Pons (tissue), 1 donor: ENCODE measurements around the gene PTPRN2.

Experiments
- DNase-seq: peaks from one replicate; pipeline ENCODE4 v3.0.0-alpha.2; 2016; ENCODE audit warnings: low spot score

The PTPRN2 gene

DNA sequence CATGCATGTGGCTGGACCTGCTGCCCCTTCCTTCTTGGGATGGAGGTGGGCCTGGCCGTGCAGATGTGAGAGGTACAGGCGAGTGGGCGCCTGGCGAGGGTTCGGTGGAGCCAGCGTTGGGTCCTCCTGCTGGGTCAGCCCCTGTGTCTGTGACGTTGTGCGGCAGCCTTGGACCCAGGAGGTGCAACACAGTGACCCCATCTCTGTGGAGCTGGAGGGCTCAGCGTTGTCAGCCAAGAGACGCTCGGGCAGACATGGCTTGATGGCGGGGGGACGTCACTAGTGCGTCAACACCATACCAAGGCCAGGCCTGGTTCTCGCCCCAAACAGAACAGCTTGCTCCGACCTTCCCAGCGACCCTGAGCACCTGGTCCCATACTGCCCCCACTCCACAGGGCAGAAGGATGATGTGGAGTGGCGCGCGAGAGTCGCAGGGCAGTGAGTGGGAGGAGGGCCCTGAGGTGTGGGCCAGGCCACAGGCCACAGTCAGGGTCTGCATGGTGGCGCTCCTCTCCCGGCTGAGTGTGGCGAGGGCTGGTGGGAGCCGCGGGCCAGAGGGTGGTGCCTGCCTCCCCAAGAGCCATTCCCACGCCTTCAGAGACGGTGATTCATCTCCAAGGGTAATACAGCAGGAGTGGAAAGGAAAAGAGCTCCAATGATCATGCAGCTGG, 1066.4 kb downstream of the PTPRN2 start:
- no peak for DNase-seq

DNA sequence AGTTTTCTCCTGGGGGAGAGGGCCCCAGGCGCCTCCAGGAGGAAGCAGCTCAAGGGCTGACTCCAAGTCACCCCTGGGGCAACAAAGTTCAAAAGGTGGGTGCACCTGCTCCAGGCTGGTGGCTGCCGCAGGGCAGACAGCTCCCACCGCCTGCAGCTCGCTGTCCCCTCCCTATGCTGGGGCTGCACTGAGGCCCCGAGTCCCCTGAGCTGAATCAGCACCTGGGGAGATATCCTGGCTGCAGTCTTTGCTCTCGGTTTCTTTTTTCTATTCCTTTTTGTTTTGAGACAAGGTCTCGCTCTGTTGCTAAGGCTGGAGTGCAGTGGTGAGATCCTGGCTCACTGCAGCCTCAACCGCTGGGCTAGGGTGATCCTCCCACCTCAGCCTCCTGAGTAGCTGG, 1067.4 kb downstream of the PTPRN2 start:
- no peak for DNase-seq

DNA sequence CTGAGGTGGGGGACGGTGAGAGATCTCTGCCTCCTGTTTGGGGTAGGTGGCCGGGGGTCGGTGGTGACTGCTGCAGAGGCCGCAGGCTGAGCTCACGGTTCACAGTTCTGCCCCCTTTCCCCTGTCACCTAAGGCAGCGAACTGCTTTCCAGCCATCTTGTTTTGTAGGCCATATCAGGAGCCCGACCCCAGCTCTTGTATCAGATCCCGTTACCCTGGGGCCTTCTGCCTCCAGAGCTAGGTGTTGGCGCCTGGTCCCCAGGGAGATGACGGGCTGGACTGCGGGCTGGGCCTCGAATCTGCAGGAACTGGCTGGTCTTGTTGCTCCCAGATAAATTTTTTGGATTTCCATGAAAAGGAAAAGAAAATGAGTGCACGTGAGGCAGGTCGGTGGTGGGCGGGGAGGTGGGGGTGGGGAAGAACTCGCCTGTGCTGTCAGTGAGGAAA, 1067.8 kb downstream of the PTPRN2 start:
- no peak for DNase-seq

DNA sequence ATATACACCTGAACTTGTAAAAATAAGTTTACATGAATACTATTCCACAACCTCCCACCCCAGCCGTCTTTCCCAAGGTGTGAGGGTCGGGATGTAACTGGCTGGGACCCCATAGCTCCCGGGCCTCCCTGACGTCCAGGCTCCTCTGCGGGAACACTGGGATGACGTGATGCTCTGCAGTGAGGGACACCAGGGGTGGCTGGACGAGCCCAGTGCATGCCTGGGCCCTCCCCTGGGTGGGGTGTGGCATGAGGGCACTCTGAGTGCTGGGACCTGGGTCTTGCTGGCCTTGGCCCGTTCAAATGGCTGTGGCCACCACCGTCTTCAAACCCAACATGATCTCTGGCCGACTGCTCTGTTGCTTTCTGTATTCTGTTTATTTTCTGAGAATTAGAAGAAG, 1068.4 kb downstream of the PTPRN2 start:
- DNase-seq: no peak

DNA sequence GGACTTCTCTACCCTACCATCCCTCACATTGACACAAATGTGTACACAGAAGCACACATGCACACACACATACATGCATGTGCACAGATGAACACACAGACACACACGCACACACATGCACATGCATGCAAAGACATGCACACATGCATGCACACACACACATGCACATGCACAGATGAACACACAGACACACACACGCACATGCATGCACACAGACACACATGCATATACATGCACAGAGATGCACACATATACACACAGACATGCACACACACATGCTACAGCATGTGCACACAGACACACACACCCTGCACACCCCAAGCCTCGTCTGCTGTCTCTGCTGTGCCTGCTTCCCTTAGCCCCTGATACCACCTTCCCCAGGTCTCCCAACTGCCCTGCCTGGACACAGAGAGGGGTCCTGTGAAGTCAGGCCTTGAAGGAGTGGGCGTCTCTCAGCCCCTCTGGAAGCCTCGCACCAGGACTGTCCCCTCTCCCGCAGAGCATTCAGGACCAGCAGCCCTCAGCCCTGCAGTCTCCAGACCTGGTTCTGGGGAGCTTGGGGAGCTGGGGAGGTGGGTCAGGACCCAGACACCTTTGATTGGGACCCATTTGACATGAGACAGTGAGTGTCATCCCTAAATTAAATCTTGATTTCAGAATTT, 1069.0 kb downstream of the PTPRN2 start:
- no peak for DNase-seq

DNA sequence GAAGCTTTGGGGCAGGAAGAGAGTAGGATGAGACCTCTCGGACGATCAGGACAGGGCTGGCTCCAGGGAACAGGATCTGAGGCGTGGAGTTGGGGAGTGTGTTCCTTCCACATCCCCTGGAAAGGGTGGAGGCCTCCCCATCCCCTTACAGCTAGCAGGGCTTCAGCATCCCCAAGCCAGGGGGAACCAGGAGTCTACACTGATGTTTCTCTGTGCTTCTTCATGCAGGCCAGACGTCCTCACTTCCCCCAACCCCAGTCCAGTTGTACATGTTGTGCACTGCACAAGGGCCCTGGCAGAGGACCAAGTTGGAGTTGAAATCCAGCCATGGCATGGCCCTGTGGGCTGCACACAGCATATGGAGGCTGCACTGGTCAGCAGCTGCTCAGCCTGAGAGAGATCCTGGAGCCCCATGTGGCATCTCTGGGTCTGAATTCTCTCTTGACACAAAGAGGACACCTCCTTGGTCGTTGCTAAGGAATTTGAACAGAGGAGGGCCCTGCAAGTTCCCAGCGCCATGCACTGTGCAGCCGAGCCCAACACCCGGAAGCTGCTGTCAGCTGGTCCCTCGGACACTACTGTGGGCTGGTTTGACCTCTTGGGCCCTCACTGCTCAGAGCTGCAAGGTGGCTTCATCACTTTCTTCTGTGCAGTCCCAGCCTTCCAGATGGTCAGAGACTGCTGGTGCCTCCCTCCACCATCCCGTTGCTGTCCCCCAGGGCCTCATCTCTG, 1069.7 kb downstream of the PTPRN2 start:
- DNase-seq: no peak

DNA sequence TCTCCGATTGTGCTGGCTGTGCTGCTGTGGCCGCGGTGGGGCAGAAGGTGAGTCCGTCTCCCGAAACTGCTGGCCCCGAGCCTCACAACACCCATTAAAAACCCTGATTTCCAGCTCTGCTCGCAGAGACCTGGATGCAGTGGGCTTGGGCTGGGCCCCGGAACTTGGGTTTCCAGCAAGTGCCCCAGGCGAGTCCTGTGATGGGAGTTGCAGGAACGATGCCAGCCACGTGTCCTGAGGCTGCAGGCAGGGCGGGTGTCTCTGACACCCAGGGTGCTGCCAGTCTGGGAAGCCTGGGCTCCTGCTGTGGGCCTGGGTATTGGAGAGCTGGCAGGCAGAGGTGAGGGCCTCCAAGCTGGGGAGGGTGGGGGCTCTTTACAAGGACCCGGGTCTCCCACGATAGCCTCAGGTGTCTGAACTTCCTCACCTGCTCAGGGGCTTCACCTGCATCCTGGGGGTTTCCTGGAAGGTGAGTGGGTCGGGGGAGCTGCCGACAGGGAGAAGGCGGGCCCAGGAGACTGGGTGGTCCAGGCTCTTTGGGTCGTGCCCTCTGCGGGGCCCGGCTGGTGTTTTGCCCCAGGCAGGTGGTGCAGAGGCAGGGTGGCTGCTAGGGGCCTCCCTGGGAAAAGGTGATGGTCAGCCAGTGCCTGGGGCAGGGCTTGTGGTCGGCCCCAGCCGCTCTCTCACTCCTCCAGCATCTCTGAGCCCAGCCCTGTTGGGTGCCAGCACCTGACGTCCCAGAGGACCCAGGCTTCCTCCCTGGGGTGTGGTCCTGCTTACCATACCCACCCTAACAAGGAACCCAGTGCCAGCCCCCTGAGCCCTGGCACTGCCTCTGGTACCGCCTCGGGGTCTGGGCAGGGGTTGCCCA, 1070.5 kb downstream of the PTPRN2 start:
- no peak for DNase-seq

DNA sequence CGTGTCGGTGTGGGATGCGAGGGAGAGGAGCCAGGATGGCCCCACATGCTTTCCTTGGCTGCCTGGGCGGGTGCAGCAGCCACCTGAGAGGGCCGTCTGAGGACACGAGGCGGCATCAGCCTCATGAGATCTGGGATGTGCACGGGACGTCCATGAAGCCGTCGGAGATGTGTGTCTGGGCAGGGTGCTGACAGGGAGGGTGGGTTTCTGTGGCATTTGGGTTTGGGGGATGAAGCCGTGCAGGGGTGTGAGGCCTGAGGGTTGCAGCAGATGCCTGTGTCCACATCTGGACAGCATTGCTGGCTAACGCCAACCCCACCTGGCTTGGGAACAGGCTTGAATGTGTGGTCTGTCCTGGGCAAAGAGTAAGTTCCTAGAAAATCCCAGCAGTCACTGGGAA, 1071.3 kb downstream of the PTPRN2 start:
- DNase-seq: no peak

DNA sequence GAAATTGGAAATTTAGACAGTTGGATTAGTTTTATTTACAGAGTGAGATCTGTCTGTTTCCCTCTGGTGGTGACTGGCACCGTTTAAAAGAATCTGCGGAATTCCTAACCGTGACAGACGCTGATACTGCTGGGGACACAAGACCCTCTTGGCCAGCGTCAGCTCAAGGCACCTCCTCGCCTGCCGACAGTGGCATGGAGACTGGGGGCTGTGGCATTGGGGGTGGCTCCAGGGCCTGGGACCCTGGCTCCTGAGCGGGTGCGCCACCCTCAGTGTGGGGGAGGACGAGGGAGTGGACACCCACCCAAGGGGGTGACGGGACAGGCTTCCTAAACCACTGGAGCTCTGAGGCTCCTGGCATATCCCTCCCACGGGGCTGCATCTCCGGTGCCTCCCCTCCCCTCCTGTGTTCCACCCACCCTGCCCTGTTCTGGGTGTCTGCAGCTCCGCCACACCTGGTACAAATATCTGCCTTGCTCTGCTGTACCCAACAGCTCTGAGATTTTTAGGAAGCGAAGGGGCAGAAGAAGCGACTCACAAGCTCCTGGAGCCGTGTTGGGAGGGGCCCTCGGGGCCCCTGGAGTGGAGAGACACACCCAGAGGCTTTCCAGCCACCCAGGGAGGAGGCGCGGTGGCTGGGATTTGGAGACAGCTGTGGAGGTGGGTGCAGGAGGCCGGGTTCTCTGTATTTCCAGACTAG, 1072.1 kb downstream of the PTPRN2 start:
- no peak for DNase-seq

DNA sequence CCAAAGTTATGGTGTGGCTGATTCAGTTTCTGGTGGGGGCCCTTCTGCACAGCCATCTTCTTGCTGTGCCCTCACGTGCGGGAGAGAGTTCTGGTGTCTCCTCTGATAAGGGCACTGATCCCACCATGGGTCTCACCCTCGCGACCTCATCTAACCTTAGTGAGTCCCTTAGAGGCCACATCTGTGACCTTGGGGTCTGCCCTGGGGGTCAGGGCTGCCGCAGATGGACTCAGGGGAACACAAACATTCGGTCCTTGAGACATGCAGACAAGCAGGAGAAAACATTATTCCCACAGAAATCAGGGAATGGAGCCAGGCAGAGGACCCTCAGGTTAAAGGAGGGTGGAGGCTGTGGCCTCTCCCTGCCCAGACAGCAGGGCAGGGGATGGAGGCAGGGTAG, 1072.9 kb downstream of the PTPRN2 start:
- no peak for DNase-seq

DNA sequence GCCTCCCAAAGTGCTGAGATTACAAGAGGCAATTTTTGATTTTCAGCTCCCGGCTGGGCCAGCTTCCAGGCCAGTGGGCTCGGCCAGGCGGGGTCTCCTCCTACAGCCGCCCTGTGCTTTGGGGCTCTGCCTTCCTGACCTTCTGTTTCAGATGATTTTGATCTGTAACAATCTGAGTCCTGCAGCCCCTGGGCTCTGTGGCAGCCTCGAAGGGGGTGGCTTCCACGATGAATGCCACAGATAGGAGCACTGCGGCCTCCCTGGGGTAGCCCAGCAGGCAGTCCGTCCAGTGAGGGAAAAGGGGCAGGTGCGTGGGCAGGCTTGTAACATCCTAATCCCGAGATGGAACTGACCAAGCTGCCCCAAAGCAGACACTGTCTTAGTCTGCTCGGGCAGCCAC, 1073.3 kb downstream of the PTPRN2 start:
- DNase-seq: no peak

DNA sequence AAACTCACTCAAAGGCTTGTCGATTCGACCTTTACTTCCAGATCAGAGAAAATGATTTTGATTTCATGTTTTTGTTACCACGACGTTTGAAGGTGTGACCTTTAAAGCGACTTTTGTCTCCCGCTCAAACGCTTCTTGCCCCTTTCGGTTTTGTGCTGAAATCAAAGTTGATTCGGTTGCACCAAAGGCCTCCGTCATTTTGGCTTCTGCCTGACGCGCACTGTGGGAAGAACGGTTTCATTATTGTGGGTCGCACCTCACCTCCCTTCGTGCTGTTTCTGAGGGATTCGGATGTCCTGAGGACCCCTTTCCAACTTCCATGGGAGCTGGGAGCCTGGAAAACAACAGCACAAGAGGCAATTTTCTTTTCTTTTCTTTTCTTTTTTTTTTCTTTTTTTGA, 1073.9 kb downstream of the PTPRN2 start:
- no peak for DNase-seq

DNA sequence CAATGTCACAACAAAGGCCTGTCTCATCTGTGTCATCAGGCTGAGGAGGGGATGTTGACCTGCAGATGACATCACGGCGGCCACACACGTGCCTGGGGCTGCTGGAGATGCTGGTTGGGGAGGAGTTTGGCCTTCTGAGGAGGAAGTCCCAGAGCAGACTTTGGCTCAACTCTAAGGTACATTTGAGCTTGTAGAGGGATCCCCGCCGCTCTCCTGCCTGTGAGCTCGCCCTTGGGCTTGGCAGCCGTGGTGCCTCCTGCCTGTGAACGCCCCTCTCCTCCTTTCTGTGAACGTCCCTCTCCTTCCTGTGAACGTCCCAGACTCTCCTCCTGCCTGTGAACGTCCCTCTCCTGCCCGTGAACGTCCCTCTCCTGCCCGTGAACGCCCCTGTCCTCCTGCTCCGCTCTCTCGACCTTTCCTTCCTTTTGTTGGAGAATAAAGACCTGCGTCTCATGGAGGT, 1074.4 kb downstream of the PTPRN2 start:
- no peak for DNase-seq

DNA sequence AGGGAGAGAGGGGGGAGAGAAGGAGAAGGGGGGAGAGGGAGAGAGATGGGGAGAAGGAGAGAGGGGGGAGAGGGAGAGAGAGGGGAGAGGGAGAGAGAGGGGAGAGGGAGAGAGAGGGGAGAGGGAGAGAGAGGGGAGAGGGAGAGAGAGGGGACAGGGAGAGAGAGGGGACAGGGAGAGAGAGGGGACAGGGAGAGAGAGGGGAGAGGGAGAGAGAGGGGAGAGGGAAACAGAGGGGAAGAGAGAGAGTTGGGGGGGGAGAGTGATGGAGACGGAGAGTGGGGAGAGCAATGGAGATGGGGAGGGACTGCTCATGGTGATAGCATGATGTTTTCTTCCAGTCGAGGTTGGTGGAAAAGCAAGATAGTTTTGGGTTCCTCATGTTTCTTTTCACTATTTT, 1078.4 kb downstream of the PTPRN2 start:
- DNase-seq: no peak

DNA sequence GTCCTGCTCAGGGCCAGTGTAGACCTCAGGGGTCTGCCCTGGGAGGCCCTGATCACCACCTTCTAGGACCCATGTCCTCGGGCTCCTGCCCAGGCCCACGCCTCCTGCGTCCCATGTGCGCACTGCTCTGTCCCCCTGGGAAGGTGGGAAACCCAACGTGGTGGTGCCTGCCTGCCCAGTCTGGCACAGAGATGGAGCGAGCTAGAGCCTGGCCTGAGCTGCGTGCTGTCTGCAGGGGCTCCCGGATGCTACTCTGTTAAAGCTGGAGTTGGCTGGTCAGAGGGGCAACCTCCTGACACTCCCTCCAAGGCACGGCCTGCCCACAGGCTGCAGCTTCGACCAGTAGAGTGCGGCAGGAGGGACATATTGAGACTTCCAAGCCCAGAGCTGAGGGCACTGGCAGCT, 1079.1 kb downstream of the PTPRN2 start:
- no peak for DNase-seq

DNA sequence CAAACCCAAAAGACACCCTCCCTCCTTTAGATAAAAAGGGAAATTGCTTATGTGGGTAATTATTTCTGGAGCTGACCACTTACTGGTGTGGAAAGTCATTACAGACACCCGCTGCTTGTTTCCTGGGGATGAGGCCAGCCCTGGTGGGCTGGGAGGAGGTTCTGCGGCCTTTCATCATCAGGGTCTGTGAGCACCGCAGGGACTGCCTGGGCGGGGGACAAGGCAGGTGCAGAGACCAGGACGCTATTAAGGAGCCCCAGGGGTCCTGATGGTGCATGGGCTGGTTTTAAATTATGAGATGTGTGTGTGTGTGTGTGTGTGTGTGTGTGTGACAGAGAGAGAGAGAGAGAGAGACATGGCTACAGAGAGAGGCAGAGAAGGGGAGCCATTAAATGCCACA, 1079.6 kb downstream of the PTPRN2 start:
- no peak for DNase-seq

DNA sequence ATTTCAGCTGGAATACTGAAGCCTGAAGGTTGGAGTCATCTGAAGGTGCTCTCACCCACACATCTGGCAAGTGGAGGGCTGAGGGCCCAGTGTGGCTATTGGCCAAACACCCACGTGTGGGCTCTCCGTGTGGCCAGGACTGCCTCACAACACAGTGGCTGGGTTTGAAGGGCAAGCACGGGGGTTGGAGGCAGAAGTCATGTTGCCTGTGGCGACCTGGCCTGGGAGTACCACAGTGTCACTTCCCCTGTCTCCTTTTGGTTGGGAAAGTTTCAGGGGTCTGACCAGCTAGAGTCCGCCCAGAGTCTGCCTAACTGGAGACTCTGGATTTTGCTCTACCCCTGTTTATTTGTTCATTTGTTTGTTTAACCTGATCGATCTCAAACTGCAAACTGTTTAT, 1081.4 kb downstream of the PTPRN2 start:
- no peak for DNase-seq

DNA sequence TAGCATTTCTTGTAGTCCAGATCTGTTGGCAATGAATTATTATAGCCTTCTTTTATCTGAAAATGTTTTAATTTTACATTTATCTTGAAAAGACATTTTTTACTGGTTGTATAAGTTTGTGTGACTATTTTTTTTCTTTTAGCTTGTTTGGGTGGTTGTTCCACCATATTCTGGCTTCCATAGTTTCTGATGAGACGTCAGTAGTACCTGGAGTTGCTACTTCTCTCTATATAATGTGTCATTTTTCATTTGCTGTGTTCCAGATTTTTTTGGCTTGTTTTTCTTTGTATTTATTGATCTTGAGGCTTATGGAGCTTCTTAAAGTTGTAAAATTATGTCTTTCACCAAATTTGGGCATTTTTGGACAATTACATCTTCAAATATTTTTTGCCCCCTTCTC, 1082.0 kb downstream of the PTPRN2 start:
- no peak for DNase-seq

DNA sequence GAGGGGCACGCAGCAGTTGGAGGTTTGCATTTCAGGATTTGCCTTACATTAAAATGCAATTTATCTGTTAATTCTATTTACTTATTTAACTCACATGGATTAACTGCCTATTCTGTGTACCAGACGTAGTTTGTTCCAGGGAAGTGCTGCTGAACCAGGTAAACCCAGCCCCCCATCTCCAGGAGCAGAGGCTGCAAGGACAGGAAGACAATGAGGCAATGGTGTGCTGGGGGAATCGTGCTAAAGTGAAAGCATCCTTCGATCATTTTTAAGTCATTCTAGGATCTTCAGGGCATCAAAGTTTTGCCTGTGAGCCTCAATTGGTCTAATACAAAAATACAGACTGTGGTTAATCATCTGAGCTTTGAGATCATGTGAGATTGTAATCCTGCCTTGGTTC, 1084.4 kb downstream of the PTPRN2 start:
- DNase-seq: no peak

DNA sequence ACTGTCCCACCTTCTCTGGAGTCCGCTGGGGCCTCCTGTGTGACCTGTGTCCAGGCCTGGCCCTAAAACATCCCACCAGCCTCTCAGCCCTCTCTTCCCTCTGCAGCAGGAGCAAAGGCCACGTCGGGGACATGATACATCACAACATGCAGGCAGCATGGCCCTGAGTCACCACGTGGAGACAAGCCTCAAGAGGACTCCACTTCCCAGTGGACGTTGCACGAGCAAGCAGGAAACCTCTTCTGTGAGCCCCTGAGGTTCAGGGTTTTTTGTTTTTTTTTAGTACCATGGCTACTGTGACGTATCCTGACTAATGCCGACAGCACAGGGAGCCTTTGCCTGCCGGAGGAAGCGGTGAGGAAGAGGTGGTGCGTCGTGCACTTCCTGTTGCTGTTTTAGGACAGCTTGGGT, 1084.9 kb downstream of the PTPRN2 start:
- peak; percentile 3 for DNase-seq

DNA sequence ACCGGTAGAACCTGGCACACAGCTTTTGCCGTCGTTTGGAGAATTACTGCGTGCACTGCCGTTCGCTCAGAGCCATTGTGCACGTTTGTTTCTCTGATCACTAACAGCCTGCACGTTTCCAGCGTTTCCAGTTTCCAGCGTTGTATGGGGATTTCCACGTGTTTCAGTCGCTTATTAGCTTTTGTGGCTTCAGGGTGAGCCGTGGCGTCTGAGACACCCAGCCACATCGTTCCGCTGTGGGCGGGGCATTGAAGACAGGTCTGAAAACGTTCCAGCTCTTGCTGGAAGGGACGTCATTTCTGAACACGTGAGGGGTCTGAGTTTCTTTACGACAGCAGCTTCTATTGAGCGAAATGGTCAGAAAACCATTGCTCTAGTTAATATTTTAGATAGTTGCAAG, 1086.0 kb downstream of the PTPRN2 start:
- no peak for DNase-seq
